WTC11 (cell line): ENCODE measurements around the gene ACTRT2.

Experiments used
- TF ChIP-seq, protein P1 (sequence below): fragments of 200-600 bp; IDR thresholded peaks from 2 replicates; pipeline ENCODE4 v1.8.0; 2022; ENCODE audit warnings: antibody characterized with exemption
- TF ChIP-seq, protein P2 (sequence below): sonication (generic); formaldehyde crosslinking; IDR thresholded peaks from 2 replicates; pipeline ENCODE4 v1.8.1; 2022; ENCODE audit warnings: missing genetic modification reagents, borderline replicate concordance

GRCh38 chr1:3011631-3012455, 9.4 kb upstream of the ACTRT2 start:
- TF ChIP-seq, protein P1, sequence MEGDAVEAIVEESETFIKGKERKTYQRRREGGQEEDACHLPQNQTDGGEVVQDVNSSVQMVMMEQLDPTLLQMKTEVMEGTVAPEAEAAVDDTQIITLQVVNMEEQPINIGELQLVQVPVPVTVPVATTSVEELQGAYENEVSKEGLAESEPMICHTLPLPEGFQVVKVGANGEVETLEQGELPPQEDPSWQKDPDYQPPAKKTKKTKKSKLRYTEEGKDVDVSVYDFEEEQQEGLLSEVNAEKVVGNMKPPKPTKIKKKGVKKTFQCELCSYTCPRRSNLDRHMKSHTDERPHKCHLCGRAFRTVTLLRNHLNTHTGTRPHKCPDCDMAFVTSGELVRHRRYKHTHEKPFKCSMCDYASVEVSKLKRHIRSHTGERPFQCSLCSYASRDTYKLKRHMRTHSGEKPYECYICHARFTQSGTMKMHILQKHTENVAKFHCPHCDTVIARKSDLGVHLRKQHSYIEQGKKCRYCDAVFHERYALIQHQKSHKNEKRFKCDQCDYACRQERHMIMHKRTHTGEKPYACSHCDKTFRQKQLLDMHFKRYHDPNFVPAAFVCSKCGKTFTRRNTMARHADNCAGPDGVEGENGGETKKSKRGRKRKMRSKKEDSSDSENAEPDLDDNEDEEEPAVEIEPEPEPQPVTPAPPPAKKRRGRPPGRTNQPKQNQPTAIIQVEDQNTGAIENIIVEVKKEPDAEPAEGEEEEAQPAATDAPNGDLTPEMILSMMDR: no peak
- TF ChIP-seq, protein P2, sequence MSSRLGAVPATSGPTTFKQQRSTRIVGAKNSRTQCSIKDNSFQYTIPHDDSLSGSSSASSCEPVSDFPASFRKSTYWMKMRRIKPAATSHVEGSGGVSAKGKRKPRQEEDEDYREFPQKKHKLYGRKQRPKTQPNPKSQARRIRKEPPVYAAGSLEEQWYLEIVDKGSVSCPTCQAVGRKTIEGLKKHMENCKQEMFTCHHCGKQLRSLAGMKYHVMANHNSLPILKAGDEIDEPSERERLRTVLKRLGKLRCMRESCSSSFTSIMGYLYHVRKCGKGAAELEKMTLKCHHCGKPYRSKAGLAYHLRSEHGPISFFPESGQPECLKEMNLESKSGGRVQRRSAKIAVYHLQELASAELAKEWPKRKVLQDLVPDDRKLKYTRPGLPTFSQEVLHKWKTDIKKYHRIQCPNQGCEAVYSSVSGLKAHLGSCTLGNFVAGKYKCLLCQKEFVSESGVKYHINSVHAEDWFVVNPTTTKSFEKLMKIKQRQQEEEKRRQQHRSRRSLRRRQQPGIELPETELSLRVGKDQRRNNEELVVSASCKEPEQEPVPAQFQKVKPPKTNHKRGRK (CRISPR knock-in tag): no peak
